Activated CD8-positive, alpha-beta memory T cell treated with anti-CD3 and anti-CD28 coated beads for 24 hours (primary cell): Measurements from ENCODE around the gene MKNK1.

Source experiments
- DNase-seq: peaks from one replicate; pipeline ENCODE4 v3.0.0-alpha.2; 2020

MKNK1 gene

DNA sequence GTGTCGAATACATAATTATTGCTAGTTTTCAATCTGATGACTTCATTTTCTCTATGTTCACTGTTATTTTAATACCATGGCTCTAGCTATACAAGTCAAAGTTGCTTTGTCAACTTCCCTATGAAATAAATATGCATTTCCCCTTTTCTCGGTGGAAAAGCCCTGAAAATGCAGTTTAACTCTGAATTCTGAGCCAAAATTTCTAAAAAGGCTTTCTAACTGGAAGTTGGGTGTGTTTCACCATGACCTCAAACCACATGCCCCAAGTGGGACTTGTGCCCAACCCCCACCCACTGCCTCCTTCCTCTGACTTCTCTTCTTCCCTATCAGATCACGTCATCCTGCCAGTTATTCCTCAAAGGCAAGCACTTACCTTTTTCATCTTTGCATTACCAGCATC is 8.9 kb downstream of the MKNK1 start:
- no peak for DNase-seq

DNA sequence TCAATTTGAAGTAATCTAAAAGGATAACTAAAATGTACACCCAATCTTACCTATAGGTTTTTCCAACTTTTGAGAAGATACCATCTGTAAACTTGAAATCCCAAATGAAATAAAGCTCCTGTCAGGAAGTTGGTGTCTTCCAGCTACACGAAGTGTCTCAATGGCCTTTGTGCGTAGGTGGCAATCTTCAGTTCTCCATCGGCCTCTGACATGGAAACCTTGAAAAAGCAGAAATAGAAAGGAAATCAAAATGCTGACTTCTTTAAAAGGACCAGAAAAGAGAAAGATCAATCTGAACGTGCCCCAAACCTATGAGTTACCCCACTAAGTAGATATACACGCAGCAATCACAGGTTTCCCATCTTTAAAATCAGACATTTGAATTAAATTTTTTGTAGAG is 10.0 kb downstream of the MKNK1 start:
- no peak for DNase-seq

DNA sequence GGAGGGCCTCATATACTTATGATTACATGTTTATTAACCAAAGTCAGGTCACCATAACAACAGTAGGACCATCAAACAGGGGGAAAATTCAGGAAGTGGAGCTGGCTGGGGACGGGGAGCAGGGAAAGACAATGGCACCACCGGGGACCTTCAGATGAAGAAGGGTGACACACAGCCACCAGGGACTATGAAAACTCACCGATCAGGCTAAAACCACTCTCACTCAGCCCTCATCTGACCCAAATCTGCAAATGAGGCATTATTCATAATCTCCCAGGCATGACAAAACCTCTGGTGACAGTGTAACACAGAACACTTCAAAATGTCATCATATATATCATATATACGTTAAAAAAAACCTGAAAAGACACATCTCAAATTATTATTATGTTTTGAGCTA is 11.2 kb downstream of the MKNK1 start:
- no peak for DNase-seq

DNA sequence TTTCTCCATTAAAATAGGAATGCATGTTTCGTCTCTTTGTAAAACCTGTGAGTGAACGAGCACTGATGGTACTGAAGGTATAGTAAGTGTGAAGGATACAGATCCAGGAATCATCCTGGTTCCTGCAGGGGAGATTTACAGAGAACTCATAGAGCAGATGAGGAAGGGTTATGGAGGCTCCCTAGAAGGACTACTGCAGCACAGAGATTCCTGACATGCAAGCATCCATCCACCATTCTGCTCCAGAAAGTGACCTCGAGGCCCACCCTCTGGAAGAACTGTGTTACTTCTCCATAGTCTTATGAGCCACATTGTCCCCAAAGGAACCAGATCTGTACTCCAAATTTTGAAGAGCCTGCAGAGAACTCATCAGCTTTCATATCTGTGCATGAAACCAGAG is 14.5 kb downstream of the MKNK1 start:
- no peak for DNase-seq

DNA sequence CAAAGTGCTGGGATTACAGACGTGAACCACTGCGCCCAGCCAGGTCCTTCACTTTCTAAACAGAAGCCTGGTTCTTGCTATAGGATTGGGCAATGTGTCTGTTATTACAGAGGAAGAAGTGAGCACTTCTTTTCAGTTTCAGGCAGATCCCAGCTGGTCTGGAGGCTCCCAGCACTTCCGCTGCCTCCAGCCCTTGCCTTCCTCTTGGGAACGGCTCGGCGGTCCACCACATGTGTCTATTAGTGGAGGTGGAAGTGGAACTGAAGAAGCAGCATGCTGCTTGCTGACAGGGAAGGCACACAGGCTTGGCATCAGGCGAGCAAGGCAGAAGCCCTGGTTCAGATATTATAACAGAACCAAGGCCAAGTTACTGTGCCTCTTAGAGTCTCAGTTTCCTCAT is 17.0 kb downstream of the MKNK1 start:
- DNase-seq: no peak

DNA sequence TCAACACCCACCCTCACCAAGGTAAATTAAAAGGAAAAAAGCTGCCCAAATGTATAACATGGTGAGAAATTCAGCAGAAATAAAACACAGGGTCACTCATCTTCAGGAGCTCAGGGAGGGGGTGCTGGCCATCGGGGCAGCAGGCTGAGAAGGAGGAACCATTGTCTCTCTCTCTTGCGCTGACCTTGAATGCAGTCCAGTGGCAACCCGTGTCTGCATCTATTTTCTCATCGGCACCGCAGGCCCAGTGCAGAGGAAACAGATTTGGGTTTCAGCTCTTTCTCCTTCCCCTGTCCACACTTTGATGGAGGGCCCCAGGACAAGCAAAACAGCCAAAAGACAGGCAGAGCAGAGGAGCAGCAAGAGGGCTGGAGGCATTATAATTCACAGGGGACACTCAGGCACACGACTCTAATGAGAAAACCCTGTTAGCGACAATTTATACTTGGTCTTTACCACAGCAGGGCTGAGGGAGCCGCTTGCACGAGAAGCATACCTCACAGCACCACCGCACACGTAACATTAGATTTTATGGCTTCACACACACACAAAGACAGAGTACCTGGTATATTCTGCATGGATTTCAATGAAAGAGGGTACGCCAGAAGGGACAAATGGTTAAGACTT is 18.6 kb downstream of the MKNK1 start:
- DNase-seq: no peak

DNA sequence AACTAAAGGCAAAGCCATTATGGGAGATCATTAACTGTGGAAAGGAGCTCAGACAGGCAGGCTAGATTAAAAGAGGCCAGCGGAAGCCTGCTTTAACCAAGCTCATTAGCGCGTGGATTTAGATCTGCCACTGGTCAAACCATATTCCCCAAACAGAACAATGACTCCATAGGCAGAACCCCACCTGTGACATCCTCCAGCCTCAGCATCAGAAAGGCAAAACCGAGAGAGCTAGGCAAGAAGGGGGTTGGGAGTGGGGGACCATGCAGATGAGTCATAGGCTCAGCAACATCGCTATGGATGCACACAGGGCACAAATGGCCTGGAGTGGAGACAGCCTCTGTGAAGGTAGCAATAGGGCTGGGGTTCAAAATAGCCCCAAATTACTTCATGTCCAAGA is 20.6 kb downstream of the MKNK1 start:
- DNase-seq: no peak

DNA sequence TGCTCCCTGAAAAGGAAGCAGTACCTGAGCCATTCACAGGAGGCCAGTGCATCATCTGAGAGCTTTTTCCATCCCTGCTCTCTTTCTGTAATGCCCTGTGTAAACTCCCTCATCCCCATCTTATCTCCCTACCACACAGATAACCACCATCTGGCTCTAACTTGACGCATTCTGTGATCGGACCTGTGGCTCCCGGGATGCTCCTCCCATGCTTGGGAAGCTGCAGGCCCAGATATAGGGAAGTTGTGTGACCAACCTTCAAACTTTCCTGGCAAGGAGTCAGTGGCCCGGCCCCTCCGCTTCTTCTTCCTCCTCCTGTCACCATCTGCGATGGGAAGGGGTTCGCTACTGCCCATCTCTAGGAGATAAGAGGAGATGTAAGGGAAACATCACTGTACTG is 21.1 kb downstream of the MKNK1 start:
- no peak for DNase-seq

DNA sequence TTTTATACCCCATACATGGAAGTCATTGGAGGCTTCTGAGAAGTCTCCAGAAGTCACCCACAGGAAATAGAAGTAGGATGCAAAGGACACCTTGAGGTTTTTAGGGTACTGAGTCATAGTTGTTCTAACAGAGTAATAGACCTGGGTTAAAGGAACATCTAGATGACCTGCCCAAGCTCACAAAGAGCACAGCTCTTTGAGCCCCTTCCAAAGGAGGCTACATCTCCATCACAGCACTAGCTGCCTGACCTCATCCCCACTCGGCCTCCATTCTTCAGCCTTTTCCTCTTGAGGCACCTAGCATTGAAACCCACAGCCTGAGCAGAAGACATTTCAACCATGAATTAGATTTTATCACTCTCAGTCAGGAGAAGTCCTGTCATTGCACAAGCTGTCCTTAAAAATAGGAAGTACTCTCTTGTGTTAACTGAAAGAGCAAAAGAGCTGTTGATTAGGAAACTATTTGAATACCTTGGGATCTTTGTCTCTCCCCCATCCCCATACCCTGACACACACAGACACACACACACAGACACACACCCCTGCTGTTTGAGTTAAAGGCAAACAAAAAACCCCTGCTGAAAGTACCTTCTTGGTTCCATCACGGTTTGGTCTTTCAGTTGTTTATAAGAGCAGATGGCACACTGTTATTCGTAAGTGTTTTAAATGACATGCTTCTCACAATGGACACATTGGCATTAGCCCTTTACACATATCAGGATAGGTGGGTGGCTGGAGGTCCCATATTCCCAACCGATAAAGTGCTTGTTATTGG is 22.2 kb downstream of the MKNK1 start:
- peak; percentile 68 for DNase-seq

DNA sequence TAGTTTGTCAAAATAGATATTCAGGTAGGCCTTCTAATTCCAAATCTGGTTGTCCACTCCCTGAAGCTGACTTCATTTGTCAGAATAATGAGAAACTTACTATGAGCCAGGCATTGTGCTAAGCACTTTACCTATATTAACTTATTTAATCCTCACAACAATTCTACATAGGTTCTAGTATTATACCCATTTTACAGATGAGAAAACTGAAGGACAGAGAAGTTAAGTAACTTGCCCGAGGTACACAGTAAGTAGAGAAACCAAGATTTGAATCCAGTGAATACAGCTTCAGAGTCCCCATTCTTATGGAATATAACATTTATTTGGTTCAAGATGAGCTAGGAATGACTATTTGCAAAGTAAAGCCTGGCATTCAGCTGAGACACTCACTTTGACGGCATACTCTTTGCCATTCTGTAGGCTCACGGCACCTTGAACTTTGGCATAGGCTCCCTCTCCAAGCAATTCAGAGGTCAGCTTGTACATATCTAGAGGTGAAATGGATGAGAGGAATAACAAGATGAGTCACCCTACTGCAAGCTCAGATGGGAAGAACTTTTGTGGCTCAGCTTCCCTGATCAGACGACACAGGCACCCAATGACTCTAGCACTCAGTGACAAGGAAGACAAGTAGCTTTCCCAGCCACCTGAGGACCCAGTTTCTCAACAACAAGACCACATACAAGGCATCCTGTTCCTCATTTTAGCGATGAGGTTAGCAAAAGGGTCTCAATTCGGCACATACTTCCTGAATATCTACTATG is 23.7 kb downstream of the MKNK1 start:
- no peak for DNase-seq

DNA sequence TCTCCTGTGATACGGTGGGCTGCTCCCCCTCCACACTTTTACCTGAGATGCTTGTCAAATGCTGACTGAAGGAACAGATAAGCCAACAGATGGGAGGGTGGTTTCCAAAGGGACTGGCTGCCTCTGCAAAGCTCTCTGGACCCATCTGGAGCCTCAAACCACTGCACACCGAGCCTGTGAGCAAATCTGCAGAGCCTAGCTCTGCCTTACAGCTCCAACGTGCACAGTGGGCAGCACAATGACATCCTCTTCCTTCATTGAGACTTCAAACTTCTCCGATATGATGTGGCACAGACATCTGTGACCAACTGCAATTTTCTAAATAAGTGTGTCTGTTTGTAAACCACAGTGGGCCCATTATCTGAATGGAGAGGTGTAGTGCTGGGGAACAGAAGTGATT is 26.4 kb downstream of the MKNK1 start:
- no peak for DNase-seq

DNA sequence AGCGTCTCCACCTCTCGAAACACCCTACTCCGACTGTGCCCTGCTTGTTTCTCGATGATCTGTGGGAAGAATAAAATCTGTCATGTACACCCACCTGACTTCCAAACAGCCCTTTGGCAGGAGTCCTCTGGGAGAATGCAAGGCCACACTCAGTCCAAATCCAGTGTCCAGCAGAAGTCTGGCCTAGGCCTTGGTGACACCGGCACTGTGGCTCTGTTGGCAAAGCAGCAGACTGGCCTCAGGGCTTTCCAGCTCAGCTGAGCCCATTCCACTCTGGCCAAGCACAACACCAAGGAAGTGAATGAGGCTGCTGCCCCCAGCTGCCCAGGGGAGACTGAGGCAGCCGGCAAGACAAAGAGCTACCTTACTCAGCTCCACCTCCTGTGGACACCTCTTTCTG is 27.5 kb downstream of the MKNK1 start:
- no peak for DNase-seq

DNA sequence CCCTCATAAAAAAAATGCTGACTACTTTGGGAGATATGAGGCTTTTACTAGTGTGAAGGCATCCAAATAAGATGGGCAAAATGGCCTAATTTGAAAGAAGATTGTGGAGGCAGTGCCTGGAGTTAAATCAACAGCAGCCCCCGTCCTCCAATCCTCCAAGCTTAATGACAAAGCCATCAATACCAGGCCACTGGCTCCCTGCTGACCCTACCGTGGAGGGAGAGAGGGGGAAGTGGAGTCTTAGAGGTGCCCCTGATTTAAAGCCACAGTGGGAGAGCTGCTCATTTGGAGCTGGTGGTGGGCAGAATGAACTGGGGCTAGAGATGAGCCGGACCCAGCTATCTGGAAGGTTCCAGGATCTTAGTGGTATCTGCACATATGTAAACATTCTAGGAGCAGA is 28.3 kb downstream of the MKNK1 start:
- DNase-seq: no peak

DNA sequence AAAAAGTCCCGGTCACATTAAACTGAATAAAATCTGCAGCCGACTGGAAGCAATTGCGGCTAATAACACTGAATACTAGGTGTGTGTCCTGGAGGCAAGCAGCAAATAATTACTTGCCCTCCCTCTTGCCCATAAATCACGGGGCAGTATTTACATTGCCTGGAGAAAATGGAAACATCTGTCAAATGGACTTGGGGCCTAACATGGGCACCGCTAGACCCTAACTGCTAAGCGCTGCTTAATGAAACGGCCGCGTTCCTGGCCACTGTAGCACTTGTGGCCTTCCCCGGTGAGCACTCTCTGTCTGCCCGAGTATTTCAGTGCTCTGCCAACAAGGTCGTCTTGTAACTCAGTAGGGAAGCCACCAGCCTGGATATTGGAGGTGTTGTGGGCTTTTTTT is 28.8 kb downstream of the MKNK1 start:
- DNase-seq: no peak

DNA sequence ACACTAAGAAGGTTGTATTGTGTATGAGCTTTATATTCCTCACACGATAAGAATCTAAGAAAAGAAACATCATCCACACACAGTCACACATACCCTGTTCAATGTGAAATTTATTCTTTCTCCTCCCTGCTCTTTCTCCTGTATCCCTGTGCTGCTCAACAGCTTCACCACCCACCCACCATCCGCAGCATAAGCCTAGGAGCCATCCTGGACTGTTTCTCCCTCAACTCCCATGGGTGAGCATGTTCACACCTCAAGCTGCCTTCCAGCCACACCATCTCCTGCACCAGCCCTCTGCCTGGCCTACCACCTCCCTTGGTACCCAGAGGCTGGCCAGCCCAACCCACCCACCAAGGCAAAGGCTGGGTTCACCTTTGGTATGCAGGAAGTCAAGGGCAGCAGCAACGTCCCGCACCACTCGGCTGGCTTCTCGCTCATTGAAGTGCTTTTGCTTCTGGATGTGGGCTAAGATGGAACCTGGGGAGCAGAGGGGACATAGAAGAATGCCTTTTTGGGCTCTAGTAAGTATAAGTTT is 32.3 kb downstream of the MKNK1 start:
- DNase-seq: no peak

DNA sequence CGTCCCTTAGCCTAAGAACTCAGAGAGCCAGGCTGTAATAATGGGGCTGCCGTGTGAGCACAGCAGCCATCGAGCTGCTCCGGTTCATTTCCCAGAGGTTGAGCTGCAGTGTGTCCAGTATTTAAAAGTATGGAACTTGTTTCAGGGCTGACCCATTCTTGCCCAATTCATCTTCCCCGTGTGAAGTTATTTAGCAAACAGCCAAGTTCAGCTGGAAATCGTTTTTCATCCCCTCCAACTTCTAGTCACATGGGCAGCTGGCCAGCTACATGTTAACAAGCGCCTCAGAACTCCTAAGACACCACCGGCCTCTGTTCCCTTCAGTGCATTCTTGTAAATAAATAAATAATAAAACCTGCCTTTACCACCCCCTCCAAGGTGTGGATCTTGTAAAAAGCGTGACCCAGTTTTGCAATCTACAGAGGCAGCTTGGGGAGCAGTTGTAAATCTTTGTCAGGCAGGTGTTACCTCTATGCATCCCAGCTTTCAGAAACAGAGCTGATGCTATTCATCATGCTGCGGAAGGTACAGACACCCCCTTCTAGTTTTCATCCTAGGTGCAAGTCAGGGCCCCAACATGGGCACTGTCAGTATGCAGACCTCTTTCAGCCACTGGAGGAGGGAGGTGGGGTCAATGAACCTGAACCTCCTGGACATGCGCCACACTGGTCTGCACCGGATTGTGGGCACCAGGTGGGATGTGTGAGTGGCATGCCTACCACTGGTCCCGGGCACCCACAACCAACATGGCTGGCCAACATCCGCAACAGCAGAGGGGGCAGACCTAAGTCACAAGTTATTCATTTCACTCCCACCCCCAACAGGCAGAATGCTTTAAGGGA is 34.0 kb downstream of the MKNK1 start:
- DNase-seq: no peak

DNA sequence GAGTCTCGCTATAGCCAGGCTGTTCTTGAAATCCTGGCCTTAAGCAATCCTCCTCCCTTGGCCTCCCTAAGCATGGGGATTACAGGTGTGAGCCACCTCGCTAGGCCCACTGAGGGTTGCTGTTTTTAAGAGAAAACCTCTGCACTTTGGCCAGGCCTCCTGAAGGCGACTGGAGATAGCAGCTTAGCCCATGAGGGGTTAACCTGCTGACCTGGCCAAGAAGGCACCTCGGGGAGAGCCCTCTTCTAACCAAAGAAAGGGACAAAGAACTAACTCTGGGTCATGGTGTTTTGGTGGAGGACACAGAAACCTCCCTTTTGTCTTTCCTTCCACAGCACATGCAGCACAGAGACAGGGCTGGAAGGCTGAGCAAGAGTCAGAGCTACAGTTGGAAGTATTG is 35.0 kb downstream of the MKNK1 start:
- no peak for DNase-seq

DNA sequence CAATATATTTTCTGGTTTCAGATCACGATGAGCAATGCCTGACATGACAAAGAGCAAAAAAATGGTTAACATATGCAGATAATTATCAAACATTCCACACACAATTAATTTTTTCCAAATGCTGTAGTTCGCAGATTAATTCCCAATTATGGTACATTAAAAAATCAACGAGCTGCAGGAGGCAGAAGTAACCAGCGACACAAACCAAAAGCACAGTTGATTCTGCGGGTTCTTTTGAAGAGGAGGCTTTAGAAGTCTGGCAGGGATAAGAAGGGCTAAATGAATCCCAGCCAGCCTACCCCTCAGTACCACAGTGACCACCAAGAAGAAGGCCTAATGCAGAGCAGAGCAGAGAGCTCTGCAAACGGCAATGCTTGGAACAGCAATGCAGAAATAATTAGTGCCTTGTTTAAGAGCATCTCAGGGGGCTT is 35.6 kb downstream of the MKNK1 start:
- DNase-seq: no peak

DNA sequence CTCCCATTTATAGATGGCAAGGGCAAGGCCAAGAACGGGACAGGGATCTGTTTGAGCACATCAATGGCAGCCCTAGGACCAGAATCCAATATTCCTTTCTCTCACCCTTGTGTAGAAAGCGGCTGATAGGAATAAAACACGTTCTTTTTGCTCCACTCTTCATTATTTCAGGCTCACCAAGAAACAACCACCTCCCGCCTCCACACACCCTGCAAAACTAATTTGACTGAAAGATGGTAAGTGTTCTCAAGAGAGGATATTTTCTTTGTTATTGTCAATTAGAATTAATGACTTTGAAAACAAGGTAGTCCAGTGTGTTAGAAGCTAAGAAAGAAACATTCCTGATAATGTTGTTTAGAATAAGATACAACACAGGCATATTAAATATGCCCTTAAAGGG is 40.7 kb downstream of the MKNK1 start:
- DNase-seq: no peak

DNA sequence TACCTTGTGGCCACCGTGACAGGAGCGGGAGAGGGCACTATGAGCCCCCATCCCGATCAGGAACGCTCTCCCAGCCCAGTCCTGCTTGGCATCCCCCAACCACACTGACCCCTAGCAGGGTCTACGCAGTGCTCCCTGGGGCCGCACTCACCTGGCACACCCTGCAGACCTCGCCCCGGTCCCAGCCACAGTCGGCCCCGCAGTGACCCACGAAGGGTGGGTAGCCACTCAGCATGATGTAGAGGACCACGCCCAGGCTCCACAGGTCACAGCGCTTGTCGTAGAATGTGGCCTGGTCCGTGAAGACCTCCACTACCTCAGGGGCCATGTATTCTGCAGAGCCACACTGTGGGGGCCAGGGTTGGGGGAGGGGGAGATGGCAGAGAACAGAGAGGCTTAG is 41.6 kb downstream of the MKNK1 start:
- DNase-seq: no peak

DNA sequence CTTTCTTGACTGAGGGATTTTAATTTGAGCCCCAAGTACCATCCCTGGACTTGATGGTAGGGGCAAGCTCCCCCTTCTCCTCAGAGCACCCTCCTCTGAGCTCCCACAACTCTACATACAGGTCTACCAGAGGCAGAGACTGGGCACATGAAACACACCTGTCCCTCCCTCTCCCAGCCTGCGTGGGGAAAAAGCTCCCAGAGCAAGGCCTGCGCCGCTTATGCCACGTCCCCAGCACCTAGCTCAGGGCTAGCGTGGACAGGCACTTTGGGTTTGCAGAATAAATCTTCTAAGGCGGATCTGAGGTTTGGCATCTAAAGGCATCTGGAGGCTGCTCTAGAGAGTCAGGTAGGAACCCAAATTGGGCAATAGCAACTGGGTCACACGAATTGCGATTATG is 45.1 kb downstream of the MKNK1 start:
- no peak for DNase-seq

DNA sequence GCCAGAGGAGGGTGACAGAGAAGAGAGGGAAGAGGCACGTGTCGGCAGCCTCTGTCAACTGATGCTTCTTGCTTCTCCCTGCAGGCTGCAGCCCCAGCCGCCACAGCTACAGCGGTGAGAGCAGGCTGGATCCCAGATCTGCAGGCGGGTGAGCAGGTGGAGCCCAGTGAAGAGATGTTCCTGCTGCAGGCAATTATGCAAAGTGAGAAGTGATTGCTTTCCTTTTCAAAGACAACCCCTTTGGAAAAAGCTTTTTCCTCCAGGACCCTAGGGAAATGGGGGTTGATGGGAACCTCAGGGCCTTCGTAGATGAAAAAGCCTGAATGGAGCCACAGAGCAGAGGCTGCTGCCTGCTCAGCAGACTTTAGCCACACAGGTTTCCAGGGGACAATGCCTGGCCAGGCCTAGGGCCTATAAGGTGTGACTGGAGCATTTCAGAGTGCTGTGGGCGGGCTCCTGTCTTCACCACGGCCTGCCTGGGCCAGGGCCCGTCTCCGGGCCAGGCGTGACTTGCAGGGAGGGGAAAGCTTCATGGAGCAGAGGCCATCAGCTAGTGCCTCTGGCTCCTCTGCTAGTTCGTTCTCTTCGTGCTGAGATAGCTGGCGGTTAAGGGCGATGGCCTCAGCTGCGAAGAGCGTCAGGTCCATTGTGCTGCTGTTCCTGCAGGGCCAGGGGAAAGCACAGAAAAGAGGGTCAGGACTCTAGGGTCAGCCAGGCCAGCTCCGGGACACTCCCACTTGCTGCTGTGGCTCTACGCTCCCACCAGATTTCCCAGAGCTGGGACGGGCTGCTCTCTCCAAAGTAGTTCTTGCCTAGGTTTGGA is 45.7 kb downstream of the MKNK1 start:
- DNase-seq: no peak
